RWPE2 (cell line): ENCODE results near the gene SMG6.

Experiments
- ATAC-seq: fragments of 200-7000 bp; cut with Tn5 transposase; 3 replicates; pipeline ENCODE4 v1.9.1; 2021; ENCODE audit warnings: low read depth
- DNase-seq: peaks from one replicate; pipeline ENCODE4 v3.0.0-alpha.2; 2020; ENCODE audit warnings: low spot score
- H3K27ac ChIP-seq: fragments of 450-650 bp; 2 replicates; pipeline ENCODE4 v1.5.1; 2017; ENCODE audit warnings: mild to moderate bottlenecking; ENCODE audit not compliant: poor library complexity, severe bottlenecking
- H3K27me3 ChIP-seq: fragments of 250-450 bp; sonication (Bioruptor Pico); 2 replicates; pipeline ENCODE4 v1.5.1; 2021; ENCODE audit warnings: mild to moderate bottlenecking, moderate library complexity; ENCODE audit not compliant: insufficient read depth, poor library complexity, severe bottlenecking
- H3K36me3 ChIP-seq: fragments of 250-450 bp; sonication (Bioruptor Pico); 2 replicates; pipeline ENCODE4 v1.5.1; 2020; ENCODE audit warnings: low read depth, mild to moderate bottlenecking, moderate library complexity
- H3K4me1 ChIP-seq: fragments of 250-450 bp; sonication (Bioruptor Pico); 2 replicates; pipeline ENCODE4 v1.5.1; 2021; ENCODE audit warnings: mild to moderate bottlenecking, moderate library complexity; ENCODE audit not compliant: insufficient read depth, poor library complexity, severe bottlenecking
- H3K4me3 ChIP-seq: fragments of 250-450 bp; sonication (Bioruptor Pico); 2 replicates; pipeline ENCODE4 v1.5.1; 2021; ENCODE audit warnings: mild to moderate bottlenecking, moderate library complexity; ENCODE audit not compliant: severe bottlenecking
- H3K9me3 ChIP-seq: fragments of 250-450 bp; sonication (Bioruptor Pico); 2 replicates; pipeline ENCODE4 v1.5.1; 2021; ENCODE audit warnings: mild to moderate bottlenecking, moderate library complexity; ENCODE audit not compliant: severe bottlenecking
- TF ChIP-seq, protein P1 (sequence below): fragments of 450-650 bp; IDR thresholded peaks from one replicate; pipeline ENCODE4 v1.5.1; 2017; ENCODE audit warnings: mild to moderate bottlenecking, moderate library complexity; ENCODE audit not compliant: poor library complexity, severe bottlenecking

SMG6 gene

DNA sequence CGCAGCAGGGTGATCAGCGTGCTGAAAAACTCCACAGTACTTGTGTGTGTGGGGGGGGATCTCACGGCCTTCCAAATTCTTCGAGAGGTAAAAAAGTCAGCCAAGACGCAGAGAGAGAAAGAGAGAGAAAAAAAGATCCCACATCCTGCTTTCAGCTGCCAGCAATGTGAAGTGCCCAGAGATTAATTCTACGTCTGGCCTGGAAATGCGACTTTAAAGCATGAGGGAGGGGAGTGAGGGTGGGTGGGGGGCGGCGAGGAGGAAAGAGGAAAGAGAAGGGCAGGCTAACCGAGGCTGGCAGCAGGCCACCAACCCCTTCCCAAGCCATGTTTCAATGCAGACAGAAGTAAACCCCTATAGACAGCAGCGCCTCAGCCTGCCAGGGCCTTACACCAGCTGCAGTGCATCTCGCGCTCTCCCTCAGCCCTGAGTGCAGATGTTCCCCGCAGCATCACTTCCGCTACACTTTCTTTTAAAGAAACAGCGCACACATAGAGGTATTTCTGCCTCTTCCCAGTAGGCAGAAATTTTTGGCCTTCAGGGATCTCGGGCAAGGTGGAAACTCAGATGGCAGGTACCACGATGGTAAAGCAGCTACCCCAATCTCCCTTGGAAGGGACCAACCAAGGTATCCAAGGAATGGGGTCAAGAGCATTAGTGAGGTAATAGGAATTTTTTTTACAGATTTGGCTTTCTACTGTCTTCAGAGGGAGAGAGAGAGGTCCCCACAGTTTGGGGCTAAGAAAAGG lies 87.8 kb downstream of the SMG6 start:
- no peak overlapping the region for H3K4me3 ChIP-seq
- DNase-seq, result no peak
- no peak overlapping the region for H3K27ac ChIP-seq
- TF ChIP-seq, protein P1, sequence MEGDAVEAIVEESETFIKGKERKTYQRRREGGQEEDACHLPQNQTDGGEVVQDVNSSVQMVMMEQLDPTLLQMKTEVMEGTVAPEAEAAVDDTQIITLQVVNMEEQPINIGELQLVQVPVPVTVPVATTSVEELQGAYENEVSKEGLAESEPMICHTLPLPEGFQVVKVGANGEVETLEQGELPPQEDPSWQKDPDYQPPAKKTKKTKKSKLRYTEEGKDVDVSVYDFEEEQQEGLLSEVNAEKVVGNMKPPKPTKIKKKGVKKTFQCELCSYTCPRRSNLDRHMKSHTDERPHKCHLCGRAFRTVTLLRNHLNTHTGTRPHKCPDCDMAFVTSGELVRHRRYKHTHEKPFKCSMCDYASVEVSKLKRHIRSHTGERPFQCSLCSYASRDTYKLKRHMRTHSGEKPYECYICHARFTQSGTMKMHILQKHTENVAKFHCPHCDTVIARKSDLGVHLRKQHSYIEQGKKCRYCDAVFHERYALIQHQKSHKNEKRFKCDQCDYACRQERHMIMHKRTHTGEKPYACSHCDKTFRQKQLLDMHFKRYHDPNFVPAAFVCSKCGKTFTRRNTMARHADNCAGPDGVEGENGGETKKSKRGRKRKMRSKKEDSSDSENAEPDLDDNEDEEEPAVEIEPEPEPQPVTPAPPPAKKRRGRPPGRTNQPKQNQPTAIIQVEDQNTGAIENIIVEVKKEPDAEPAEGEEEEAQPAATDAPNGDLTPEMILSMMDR, result no peak
- peaks cover 9% of the 10 kb centered on the region; the same call in 1 of the 2 replicates for H3K36me3 ChIP-seq
- no peak for ATAC-seq
- H3K9me3 ChIP-seq, result peaks cover 2% of the 10 kb centered on the region
- no peaks in the 10 kb centered on the region for H3K27me3 ChIP-seq
- peaks cover 21% of the 10 kb centered on the region for H3K4me1 ChIP-seq

GRCh38 chr17:2214929-2215615 lies 88.5 kb downstream of the SMG6 start:
- Histone ChIP-seq H3K4me1 (peaks cover 21% of the 10 kb centered on the region), H3K9me3 (peaks cover 2% of the 10 kb centered on the region), H3K36me3 (peaks cover 6% of the 10 kb centered on the region; the same call in 1 of the 2 replicates), H3K4me3 (no peak overlapping the region), H3K27me3 (no peaks in the 10 kb centered on the region), H3K27ac (no peak overlapping the region)
- DNase-seq (no peak), ATAC-seq (no peak)
- TF ChIP-seq, protein P1, result no peak

DNA sequence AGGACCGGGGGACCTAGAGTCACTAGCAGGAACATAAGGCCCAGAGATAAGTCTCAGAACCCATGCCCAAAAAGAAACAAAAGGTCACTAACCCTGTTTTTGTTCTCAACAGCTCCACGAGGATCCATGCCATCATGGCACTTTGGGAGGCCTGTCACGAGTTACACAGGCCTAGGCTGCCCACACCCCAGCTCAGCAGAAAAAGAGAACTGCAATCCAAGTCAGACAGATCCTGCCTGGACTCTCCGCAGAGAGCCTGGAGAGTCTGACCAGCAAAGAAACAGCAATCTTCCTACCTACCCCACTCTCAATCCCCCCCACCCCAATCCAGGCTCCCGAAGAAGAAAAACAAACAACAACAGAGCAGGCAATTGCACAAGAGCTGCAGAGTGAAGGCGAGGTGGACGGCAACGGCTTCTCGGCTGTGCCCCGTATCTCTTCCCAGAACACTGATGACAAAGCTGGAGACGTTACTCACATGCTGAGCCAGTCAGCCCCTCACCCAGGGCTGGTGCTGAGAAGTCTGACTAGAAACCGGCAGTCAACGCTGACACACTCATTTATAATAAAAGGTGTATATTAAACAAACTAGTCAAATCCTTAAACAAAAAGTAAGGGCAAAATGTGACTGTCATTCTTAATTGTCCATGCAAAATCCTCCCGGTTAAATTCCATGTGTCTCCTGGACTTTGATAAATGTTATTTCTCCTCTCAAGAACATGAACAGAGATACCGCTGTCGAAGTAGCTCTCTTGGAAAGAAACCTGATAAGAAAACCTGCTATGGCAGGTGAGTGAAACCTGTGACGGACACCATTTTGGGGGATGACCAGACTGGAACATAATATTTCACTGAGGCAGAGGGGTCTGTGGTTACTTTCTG lies 89.3 kb downstream of the SMG6 start:
- Histone ChIP-seq H3K4me1 (peaks cover 20% of the 10 kb centered on the region), H3K27ac (no peak overlapping the region), H3K9me3 (peaks cover 2% of the 10 kb centered on the region), H3K4me3 (no peak overlapping the region), H3K27me3 (no peaks in the 10 kb centered on the region), H3K36me3 (peaks cover 5% of the 10 kb centered on the region; the same call in 1 of the 2 replicates)
- ATAC-seq (peak; percentile 57), DNase-seq (no peak)
- TF ChIP-seq, protein P1, result no peak

DNA sequence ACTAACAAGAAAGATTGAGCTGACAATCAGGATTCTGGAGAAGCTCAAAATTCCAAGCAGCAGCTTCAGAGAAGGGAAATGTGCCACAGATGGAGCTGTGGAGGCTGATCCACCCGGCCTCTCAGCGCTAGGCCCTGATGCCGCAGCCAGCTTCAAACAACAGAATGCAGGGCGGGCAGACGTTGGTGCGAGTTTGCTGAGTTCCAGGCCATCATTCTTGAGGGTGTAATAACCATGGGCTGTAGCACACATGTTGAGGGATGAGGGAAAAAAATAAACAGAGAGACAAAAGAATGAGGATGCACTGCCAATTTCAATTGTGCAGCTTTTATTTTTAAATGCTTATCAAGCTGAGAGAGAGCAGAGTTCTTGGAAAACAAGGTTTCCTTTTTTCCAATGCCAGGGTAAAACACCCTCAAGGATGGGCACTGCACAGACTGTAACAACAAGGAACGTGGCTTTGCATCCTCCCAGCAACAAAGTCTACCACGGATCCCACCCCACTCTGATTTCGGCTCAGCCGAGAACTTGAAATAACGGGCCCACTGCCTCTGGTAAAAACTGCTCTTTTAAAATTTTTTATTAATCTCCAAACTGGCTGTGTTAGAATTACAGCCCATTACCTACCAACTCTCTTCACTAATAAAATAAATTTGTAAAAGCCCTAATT lies 90.2 kb downstream of the SMG6 start:
- Histone ChIP-seq H3K4me1 (peaks cover 13% of the 10 kb centered on the region), H3K4me3 (no peak overlapping the region), H3K36me3 (no peaks in the 10 kb centered on the region), H3K9me3 (peaks cover 2% of the 10 kb centered on the region), H3K27ac (no peak overlapping the region), H3K27me3 (no peaks in the 10 kb centered on the region)
- TF ChIP-seq, protein P1, result no peak
- ATAC-seq (no peak), DNase-seq (no peak)
